AG08396 (cell line): ENCODE measurements around the gene PRKCH.

ENCODE experiments used
- DNase-seq: peaks from one replicate; pipeline ENCODE4 v3.0.0; 2012; ENCODE audit warnings: low spot score, mixed read lengths

PRKCH gene

DNA sequence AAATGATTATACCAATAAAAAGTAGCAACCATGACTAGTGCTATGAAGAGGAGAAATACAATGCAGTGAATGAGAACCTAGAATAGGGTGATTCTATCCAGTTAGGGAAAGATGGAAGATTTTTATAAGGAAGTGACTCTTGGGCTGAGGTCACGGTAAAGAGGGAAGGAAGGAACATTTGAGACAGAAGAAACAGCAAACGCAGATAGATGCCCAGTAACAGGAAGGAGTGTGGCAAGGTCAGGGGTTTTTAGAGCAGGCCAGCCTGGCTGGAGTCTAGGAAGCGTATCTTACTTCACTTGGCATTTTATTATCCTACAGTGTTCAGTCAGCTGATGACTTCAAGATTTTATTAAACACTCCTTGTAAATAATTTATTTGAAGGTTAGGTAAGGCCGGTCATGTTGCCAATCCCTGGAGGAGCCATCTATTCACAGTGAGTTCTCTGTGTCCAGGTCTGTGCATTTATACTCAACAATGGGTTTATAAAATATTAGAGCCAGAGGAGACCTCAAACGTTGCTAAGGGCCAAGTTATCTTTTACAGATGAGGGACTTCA, 170.6 kb downstream of the PRKCH start:
- no peak for DNase-seq

DNA sequence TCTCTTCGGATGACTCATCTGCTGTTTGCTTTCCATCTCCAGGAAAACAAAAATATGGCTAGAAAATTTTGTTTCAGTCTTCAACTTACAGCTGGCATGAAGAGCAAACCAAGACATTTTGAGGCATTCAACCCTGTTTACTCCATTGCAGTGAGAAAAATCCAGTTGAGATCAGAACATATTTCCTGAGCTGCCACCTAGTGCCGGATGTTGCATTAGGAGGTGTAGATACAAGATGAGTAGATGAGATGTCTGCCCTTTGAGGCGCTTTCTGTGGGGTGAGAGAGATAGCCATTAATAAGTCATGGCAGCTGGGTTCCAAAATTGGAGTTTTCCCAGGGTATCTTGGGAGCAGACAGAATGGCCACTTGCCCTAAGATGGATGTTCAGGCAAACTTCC, 171.1 kb downstream of the PRKCH start:
- DNase-seq, result no peak

DNA sequence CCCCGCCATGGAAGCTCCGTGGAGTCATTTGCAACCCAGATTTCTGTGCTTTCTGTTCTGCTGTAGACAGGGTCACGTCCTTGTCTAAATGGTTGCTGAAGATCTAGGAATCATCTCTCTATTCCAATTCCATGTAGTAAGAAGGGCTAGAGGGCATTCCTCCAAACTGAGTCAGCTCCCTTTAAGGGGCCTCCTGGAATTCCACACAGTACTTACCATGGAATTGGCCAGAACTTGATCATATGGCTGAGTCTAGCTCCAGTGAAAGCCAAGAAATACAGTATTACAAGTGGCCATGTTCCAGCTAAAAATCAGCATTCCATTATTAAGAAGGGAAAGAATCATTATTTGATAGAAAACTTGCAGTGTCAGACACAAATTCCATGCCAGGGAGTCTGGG, 171.9 kb downstream of the PRKCH start:
- peak; percentile 75 for DNase-seq

DNA sequence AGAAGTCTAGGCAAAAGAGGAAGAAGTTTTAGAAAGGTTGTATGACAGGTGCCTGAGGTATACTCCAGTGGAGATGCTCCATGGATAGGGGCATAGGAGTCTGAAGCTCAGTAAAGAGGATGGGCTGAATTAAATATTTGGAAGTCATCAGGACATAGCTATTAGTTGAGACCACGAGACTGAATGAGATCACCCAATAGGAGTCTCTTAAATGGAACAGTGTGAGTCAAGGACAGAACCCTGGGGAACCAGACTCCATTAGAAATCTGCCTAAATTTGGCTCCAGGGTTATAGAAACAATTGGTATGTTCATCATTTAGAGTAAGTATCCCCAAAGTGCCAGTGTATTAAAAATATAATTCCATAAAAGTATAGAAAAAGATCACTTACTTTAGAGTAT, 172.6 kb downstream of the PRKCH start:
- DNase-seq, result no peak

DNA sequence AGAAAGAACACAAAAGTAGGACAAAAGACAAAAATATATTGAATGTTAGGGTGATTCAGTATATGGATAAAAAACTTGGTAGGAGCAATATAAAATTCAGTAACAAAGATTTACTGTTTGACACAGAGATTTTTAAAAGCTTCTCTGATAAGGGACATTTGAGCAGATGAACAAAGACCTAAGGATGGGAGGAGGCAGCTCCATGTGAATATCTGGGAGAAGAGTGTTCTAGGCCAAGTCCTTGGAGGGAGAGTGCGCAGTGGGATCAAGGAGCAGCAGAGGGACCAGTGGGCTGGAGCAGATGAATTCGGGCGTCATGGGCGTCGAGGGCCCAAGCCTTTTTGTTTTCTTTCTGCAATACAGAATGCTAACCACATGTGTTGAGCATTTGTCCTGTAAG, 174.4 kb downstream of the PRKCH start:
- DNase-seq, result no peak

DNA sequence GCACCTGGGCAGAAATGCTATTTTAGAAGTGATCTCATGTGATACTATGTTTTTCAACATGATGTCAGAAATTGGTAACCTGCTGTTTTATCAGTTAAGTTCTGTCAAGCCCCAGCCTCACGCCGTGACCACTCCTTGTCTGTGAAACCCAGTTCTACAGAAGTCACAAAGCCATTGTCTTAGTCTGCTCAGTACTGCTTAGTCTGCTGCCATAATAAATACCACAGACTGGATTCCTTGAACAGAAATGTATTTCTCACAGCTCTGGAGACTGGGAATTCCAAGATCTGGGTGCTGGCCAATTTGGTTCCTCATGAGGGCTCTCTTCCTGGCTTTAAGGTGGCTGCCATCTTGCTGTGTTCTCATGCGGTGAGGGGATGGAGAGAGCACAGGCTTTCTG, 176.9 kb downstream of the PRKCH start:
- no peak for DNase-seq

DNA sequence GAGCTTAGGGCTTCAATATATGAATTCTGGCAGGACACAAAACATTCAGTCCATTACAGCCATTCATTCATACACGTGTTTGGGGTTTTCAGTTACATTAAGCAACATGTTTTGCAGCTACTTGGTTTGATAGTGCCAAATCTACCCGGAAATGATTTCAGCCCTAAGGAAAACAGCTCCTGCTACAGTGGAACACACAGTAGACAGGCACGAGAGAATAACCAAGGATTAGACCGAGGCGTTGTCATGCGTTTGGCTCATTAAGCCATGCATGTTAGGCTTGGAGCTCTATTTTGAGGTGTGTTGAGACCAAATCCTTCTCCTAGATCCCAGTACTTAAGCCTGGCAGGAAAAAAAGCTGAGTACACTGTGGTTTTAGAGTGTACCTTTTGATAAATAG, 177.4 kb downstream of the PRKCH start:
- DNase-seq, result peak; percentile 44

DNA sequence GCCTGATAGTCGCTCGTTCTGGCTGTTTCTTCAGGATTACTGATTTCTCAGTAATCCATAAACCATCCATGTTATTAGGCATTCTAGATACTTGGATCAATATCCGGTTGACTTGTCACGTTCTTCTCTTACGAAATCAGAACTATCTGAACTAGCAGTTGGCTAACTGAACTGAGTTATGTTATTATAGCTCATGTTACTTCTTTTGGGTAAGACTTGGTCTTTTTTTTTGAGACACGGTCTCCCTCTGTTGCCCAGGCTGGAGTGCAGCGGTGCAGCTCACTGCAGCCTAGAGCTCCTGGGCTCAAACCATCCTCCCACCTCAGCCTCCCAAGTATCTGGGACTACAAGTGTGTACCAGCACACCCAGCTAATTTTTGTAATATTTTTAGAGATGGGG, 178.6 kb downstream of the PRKCH start:
- no peak for DNase-seq

DNA sequence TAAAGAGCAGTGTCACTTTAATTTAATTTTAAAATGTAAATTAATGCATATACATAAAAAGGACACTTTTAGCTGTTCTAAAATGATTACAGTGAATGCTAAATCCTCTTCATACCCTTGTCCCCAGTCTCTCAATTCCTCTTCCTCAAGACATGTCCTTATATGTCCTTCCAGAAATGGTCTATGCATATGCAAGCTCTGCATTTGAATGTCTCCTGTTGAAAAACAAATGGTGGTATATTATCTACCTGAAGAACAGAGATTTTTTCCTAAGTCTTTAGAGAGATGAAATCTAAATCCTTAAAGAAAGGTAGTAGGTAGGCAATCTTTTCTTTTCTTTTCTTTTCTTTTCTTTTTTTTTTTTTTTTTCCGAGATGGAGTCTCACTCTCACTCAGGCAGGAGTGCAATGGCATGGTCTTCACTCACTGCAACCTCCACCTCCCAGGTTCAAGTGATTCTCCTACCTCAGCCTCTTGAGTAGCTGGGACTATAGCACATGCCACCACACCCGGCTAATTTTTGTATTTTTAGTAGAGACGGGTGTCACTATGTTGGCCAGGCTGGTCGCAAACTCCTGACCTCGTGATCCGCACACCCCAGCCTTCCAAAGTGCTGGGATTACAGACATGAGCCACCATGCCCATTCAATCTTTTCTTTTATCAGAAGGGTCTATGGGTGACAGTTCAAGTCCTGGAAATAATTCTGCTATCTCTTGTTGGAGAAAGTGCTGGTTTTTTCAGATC, 180.5 kb downstream of the PRKCH start:
- DNase-seq, result no peak

DNA sequence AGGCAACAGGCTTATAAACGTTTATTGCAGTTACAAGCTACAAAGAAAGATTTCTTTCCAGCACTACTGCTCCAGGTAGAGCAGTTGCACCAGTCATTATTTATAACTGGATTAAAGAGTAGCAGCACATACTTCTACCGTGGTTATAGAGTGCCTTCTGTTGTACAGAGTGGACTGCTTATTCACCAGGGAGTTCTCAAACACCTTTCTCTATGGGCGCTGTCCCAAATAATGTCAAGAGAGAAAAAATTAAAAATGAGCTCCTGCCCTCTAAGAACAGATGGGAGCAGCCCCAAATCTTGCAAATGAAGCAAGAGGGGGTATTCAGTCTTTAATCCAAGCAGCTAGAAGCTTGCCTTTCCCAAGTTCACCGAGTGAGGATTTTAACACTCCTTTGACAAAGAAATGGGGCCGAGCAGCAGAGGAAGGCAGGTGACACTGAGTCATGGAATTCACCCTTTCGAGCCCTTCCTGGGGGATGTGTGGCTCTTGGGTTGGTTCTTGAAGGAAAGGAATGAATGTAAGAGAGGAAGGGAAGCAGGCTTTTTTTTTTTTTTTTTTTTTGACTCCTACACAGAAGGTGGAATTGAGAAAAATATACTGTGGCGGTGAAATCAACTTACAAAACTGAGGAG, 181.2 kb downstream of the PRKCH start:
- DNase-seq, result no peak

DNA sequence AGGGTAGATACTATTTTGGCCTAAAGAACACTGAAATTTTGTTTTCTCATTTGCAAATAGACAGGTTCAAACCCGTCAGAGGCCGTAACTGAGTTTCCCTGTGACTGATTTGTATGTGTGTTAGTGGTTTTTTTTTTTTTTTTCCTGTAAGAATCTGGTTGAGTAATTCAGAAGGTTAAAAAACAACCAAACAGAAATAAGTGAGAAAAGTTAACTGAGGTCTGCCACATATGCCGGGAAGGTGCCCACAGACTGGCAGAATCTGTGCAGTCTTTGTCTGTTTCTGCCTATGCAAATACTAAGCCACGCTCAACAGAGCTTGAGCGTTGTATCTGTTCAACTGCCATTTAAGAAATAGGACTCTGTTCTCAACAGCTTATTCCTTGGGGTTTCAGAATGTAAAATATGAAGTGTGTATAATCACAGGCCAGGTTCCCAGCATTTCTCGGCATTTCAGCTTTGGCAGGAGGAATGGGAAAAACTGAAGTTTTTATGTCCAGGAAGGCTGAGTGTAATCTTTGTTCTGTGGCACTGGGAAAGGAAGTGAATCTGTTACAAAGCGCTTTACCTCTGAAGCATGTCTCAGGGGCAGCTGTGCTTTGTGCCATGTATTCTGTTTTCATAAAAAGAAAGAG, 181.9 kb downstream of the PRKCH start:
- DNase-seq, result no peak

DNA sequence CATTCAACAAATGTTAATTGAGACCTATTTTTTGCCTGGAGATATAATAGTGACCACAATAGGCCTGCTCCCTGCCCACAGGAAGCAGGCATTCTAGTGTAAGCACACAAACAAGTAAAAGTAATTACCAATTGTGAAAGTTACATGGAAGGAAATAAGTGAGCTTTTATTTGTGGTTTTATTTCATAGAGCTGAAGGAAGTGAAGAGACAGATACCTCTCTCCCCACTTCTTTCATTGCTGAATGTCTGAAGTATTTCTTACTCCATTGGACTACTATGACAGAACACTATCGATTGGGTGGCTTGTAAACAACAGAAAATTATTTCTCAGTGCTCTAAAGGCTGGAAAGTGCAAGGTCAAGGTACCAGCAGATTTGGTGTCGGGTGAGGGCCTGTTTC, 183.5 kb downstream of the PRKCH start:
- no peak for DNase-seq

DNA sequence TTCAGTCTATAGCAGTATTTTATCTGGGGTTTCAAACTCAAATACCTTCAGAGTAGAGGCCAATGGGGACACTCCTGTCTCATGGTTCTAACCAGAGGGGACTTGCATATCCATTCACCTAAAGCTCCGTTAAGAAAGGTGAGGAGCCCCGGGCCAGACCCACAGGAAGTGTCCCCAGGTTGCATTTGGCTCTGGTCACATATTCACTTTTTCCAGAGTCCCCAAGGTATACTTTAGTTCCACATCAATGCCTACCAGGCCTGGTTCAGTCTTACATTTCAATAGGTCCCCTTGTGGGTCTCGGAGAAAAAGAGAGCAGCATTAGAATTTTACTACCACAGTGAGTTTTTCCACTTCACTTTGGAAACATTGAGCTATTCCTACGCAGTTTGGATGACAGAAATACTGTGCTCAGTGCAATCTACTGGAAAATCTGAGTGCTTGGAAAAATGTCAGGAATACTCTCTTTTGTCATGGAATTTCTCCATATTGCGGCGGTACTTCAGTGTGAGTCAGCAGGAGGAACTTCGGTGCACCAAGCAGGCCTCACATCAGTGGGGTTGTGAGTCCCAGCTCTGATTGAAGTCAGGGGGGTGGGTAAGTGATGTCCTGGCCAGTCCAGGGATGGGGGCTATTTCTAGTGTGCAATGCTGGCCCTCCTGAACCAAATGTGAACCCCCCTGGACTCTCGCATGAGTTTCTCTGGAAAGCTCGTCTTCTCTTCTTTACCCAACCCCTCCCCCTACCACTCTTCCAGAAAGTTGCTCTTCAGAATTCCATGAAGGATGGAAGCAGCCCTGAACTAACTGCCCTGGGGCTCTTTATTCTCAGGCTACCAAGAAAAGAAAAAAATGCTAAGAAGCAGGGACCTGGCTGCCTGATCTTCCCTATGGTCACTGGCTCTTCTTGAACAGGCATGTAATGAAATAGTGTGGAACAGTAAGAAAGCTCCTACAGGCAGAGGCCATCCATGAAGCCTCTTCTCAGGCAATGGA, 184.7 kb downstream of the PRKCH start:
- DNase-seq, result no peak

DNA sequence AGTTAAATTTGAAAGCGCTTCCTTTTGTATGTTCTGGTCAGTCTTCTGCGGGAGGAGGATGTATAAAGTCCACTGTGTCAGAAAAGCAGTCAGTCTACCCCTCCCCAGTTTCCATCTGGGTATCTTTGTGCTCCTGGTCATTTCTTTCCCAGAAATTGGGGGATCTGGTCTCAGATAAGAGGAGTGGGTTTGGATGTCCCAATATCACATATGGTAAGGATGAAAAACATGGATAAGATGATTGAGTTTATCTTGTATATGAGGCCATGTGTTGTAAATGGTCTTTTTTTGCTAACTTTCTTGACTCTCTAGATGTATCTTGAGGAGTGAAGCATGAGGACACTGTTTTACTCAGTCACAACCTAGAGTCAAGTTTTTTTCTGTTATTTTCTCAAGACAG, 187.1 kb downstream of the PRKCH start:
- DNase-seq, result no peak

DNA sequence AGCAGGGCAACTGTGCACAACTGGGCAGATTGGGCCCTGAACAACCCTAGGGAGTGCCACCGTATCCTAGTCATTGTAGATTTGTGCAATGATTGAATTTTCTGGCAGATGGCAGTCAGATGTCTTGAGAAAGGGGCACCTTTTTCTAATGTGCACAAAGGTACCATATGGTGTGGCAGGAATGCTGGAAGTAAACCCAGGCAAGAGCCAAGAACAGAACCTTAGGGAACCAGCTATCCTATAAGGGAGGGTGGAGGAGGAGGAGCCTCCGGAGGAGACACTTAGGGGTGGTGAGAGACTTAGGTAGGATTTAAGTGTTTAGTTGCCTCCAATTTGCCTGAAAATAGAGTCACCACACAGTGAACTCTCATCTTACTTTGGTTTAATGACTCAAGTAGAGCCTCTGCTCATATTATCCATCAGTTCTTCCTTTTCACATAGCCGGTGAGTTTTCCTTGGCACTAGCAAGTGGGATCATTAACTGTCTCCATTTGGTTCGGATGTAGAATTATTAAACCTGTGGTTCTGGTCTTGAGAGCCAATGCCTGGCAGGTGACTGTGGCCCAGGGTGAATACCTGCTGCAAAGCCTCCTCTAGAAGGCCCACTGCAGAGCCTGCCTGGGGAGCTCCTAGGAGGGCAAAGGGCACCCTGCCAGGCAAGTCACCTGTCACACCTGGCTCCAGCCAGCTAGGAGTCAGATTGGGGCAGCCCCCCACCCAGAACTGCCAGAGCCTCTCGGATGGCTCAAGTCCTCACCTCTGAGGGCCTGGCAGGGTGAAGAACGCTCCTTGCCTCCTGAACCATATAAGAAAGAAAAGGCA, 189.6 kb downstream of the PRKCH start:
- DNase-seq, result no peak

DNA sequence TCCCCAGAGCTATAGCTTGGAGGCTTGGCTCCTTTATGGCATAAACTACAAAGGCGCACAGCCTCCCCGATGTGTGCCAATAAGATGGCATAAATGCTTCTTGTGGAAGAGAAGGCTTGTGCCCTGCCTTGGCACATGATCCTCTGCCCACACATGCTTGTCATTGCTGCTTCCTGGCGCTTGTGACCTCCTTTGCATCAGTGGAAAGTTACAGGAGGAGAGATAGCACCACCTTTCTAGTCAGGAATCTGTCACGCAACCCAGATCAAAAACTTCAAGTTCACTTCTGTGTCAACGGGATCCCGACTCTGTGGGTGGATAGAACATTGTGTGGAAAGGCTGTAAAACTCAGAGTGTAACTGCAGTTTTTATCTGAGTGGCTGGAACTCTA, 190.2 kb downstream of the PRKCH start:
- DNase-seq, result no peak

DNA sequence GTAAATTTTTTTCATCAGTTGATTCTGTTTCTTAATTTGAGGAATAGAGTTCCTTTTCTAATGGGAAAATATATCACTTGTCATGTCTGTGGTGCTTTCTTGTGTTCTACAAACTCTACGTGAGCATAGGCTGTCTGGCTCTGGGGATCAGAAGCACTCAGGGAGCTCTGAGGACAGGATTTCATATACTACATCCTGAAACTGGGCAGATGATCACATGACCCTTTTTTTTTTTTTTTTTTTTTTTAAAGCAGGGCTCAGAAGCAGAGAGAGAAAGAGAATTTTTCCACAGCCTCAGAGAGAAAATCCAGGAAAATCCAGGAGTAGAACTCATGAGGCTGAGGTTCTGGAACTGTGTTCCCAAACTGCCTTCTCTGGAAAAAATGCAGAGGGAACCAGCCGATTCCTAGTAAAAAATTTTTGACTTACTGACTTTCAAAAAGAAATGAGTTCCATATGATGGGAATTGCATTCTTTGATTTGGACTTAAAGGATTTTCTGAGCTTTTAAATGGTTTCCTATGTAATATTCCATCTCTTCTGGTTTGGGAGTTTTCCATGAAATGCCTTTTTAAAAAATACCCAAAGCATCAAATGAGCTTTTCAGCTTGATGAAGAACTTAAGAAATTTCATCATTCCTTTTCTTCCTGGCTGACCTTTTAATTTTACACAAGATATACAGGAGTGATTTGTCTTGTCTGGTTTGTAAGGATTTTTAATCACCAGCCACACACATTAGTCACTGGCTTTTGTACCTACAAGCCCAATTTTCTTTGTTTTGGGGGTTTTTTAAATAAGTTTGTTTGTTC, 190.9 kb downstream of the PRKCH start:
- DNase-seq, result no peak

DNA sequence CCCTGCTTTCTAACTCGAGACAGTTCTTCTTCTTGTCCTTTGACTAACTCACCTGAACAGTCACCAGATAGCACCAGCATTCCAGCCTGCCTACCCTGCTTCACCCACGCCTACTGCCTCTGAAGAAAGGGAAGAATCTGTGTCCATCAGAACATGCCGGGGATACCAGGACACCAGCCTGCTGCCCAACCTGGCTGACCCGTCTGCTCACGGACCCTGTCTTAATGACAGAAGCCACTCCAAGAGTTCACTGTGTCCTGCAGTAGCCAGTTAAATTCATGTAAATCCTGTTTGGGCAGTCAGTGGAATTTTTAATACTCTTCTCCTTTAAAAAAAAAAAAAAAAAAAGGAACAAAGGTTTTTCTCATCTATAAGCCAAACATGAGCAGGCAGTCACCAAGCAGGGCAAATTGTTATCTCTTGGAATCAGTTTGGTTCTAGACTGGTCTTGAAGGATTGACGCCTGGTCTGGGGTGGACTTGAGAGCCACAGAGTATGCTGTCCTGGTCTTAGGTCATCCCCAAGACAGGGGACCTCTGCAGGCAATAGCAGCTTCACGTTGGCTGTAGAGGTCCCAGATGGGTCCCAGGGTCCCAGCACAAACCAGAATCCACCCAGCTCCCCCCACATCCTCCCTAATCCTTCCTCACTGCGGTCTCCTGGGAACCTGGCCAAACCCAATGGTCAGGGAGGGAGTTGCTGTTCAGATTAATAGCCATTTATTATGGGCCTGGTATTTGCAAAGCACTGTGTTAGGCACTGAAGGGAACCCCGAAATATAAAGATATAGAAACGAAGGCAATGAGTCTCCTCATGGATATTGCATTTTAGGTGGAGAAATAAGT, 192.8 kb downstream of the PRKCH start:
- DNase-seq, result no peak

DNA sequence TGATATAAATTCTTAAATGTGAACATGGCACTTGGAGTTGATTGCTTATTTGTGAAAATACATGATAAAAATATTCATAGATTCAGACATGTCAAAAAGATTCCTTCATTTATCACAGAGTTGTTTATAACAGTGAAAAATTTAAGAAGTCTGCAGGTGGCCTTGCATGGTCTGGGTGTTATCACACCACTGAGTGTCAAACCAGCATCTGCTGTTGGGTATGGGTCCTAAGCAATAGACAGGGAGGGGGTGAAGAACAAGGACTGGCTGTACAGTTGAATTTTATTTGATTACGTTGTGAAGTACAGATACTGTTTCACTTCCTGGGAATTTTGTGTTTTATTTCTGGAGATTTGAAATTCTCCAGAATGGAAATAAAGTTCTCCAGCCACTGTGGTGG, 193.5 kb downstream of the PRKCH start:
- DNase-seq, result no peak
